Left lung (tissue), 10 donors: ENCODE results near the gene LRRC23. TPM values are rescaled to one million over a fixed set of nuclear protein-coding genes. Genes with fewer than 3 reads are reported as not detected.
A peak's percentile ranks its signal among the peaks of the same experiment; 100 is the strongest.

Experiments
- ATAC-seq: fragments of 200-7000 bp; cut with Tn5 transposase; one replicate; pipeline ENCODE4 v1.9.1; 2020; ENCODE audit warnings: moderate library complexity
- DNase-seq, 4 donors: peaks; one replicate each; pipeline ENCODE4 v3.0.0-alpha.2; 2013 to 2020
- H3K27ac ChIP-seq, 2 donors: fragments of 200-600 bp; sonication (generic) in 1 of 2; one replicate each; pipeline versions ENCODE4 v1.5.0 to v1.8.0; 2020 to 2021
- H3K27me3 ChIP-seq, 2 donors: fragments of 200-600 bp; sonication (generic) in 1 of 2; one replicate each; pipeline versions ENCODE4 v1.5.0 to v1.8.0; 2020 to 2021
- H3K36me3 ChIP-seq, 2 donors: fragments of 200-600 bp; sonication (generic) in 1 of 2; one replicate each; pipeline versions ENCODE4 v1.5.0 to v1.8.0; 2020 to 2021
- H3K4me1 ChIP-seq, 2 donors: fragments of 200-600 bp; one replicate each; pipeline ENCODE4 v1.8.0; 2021
- H3K4me3 ChIP-seq, 2 donors: fragments of 200-600 bp; sonication (generic) in 1 of 2; one replicate each; pipeline versions ENCODE4 v1.5.0 to v1.8.0; 2020 to 2021; ENCODE audit warnings: mild to moderate bottlenecking in 1 of 2
- H3K9me3 ChIP-seq, 2 donors: fragments of 200-600 bp; sonication (generic) in 1 of 2; one replicate each; pipeline versions ENCODE4 v1.5.0 to v1.8.0; 2020 to 2021
- intact Hi-C, 2 donors: fragments of 100-400 bp; cut with DNase I; formaldehyde crosslinking; loops; one replicate each; pipeline versions ENCODE4 v1.11.2 to v1.14.2; 2022
- polyA plus RNA-seq, 6 donors: library from polyadenylated mRNA; unstranded; fragments of 120-200 nt; gene quantifications; one replicate each; pipeline ENCODE4 v1.2.1, GENCODE V29; 2013; ENCODE audit not compliant: insufficient read length in 6 of 6
- total RNA-seq, 2 donors: library from RNA; stranded (reverse); fragmentation: NEBNext Ultra II Directional; extraction: Animal tissue kit (Norgen Biotek cat#: 25700); gene quantifications; one replicate each; pipeline ENCODE4 v1.2.1, GENCODE V29; 2021
- TF ChIP-seq, protein P1 (sequence below), 2 donors: fragments of 200-600 bp; sonication (generic) in 1 of 2; IDR thresholded peaks; one replicate each; pipeline versions ENCODE4 v1.5.0 to v1.8.0; 2021; ENCODE audit warnings: antibody characterized with exemption in 2 of 2
- donor health status: DM: no; HTN: yes; CAD: no.
- donor health status: DM: no; HTN: no; CAD: no.

LRRC23 gene
- total and polyA plus RNA-seq, 8 donors: 11.0 to 36.8 (median 22.1) TPM

GRCh38 chr12:6866163-6866919, 38.3 kb upstream of the LRRC23 start:
- ATAC-seq: no peak
- peak overlapping the region in 1 of 2 donors; percentile 100 for H3K4me3 ChIP-seq
- H3K9me3 ChIP-seq: no peaks in the 10 kb centered on the region
- H3K27me3 ChIP-seq: no peaks in the 10 kb centered on the region
- peaks cover 0 to 69% of the 10 kb centered on the region in 2 donors for H3K36me3 ChIP-seq
- H3K4me1 ChIP-seq: peaks cover 22 to 40% of the 10 kb centered on the region in 2 donors
- peak overlapping the region; percentile 95 to 96 for H3K27ac ChIP-seq
- DNase-seq: no peak
- TF ChIP-seq, protein P1, sequence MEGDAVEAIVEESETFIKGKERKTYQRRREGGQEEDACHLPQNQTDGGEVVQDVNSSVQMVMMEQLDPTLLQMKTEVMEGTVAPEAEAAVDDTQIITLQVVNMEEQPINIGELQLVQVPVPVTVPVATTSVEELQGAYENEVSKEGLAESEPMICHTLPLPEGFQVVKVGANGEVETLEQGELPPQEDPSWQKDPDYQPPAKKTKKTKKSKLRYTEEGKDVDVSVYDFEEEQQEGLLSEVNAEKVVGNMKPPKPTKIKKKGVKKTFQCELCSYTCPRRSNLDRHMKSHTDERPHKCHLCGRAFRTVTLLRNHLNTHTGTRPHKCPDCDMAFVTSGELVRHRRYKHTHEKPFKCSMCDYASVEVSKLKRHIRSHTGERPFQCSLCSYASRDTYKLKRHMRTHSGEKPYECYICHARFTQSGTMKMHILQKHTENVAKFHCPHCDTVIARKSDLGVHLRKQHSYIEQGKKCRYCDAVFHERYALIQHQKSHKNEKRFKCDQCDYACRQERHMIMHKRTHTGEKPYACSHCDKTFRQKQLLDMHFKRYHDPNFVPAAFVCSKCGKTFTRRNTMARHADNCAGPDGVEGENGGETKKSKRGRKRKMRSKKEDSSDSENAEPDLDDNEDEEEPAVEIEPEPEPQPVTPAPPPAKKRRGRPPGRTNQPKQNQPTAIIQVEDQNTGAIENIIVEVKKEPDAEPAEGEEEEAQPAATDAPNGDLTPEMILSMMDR (IDR thresholded peaks at IDR 0.05): no peak
- intact Hi-C loops: no loop called here

DNA sequence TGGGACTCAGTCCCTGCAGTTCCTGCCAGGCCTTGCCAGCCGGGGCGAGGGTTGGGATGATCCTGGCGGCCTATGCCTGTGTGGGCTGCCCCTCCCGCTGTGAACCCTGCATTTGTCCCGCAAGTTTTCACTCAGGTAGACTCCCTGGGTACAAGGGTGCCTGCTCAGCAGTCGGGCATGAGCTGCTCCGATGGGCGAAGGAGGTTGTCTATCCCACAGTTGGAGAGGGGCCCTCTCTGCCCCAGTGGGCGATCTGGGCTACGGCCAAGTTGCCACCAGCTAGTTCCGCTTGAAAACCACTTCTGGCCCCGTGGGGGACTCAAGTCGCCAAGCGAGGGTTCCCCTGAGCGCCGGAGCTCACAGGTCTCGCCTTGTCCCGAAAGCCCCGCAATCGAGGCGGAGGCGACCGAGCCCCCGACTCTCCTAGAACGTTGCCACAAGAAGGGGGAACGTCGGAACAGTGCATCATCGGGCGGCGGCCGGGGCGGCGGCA, 37.7 kb upstream of the LRRC23 start:
- H3K27ac ChIP-seq: peak overlapping the region; percentile 95 to 96
- ATAC-seq (peak; percentile 4), DNase-seq (no peak)
- TF ChIP-seq, protein P1 (IDR thresholded peaks at IDR 0.05): no peak
- peak overlapping the region; percentile 100 for H3K4me3 ChIP-seq
- peaks cover 28 to 46% of the 10 kb centered on the region in 2 donors for H3K4me1 ChIP-seq
- intact Hi-C loops: no loop called here
- H3K9me3 ChIP-seq: no peaks in the 10 kb centered on the region
- no peaks in the 10 kb centered on the region for H3K27me3 ChIP-seq
- H3K36me3 ChIP-seq: peaks cover 0 to 67% of the 10 kb centered on the region in 2 donors

- intact Hi-C loops: no loop called here
- Histone ChIP-seq H3K4me3 (peak within 1 kb of the TSS; percentile 100), H3K36me3 (peaks cover 0 to 61% of the 10 kb centered on the region in 2 donors), H3K27me3 (no peaks in the 10 kb centered on the region), H3K9me3 (no peaks in the 10 kb centered on the region), H3K4me1 (peaks cover 31 to 50% of the 10 kb centered on the region in 2 donors), H3K27ac (peak within 1 kb of the TSS; percentile 95 to 96)
- TF ChIP-seq, protein P1 (IDR thresholded peaks at IDR 0.05): no peak
- ATAC-seq (peak; percentile 83), DNase-seq (peak; percentile 82 to 97 (median 91))
These were observed 37.0 kb upstream of the LRRC23 start, which contains the start of gene TPI1 for GRCh38 chr12:6867413-6868210. TSS of gene TPI1 (plus strand) at chr12:6867531. CDS start at chr12:6867567, 36 bp downstream.

GRCh38 chr12:6868211-6869048, 36.2 kb upstream of the LRRC23 start:
- Histone ChIP-seq H3K27ac (peak overlapping the region; percentile 95 to 96), H3K27me3 (no peaks in the 10 kb centered on the region), H3K9me3 (no peaks in the 10 kb centered on the region), H3K4me3 (peak overlapping the region; percentile 100), H3K36me3 (peaks cover 0 to 52% of the 10 kb centered on the region in 2 donors), H3K4me1 (peaks cover 31 to 50% of the 10 kb centered on the region in 2 donors)
- no peak for DNase-seq
- no peak for ATAC-seq
- TF ChIP-seq, protein P1 (IDR thresholded peaks at IDR 0.05): no peak
- intact Hi-C loops: no loop called here
